OCI-LY7 (cell line): ENCODE results near the gene PEX11G.

Experiments used
- EZH2phosphoT487 ChIP-seq: fragments of 200-600 bp; sonication (generic); IDR thresholded peaks from 2 replicates; pipeline ENCODE4 v1.6.1; 2018; ENCODE audit warnings: low read depth, borderline replicate concordance, mild to moderate bottlenecking, mixed run types, antibody characterized with exemption, low read length, moderate library complexity, mixed read lengths
- TF ChIP-seq, protein P1 (sequence below): fragments of 200-600 bp; sonication (generic); conservative IDR thresholded peaks from 2 replicates; pipeline ENCODE4 v1.5.1; 2014; ENCODE audit warnings: mild to moderate bottlenecking, antibody characterized with exemption, low read length, moderate library complexity, mixed read lengths

DNA sequence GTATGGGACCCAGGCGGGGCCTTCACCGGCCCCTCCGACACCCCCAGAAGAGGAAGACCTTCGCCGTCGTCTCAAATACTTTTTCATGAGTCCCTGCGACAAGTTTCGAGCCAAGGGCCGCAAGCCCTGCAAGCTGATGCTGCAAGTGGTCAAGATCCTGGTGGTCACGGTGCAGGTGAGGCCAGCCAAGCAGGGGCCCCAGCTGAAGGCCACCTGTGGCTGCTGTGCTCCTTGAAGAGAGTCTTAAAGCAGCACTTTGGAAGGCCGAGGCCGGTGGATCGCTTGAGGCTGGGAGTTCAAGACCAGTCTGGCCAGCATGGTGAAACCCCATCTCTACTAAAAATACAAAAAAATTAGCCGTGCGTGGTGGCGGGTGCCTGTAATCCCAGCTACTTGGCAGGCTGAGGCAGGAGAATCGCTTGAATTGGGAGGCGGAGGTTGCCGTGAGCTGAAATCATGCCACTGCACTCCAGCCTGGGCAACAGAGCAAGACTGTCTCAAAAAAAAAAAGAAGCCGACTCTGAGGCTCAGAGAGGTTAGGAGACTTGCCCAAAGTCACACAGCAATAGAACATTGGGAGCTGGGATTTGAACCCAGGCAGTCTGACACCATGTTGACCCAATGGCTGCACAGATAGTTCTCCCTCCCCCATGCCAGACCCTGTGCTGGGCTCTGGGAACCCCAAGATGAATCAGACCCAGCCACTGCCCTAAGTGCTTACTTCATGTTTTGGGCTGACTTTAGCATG is 36.3 kb upstream of the PEX11G start:
- TF ChIP-seq, protein P1, sequence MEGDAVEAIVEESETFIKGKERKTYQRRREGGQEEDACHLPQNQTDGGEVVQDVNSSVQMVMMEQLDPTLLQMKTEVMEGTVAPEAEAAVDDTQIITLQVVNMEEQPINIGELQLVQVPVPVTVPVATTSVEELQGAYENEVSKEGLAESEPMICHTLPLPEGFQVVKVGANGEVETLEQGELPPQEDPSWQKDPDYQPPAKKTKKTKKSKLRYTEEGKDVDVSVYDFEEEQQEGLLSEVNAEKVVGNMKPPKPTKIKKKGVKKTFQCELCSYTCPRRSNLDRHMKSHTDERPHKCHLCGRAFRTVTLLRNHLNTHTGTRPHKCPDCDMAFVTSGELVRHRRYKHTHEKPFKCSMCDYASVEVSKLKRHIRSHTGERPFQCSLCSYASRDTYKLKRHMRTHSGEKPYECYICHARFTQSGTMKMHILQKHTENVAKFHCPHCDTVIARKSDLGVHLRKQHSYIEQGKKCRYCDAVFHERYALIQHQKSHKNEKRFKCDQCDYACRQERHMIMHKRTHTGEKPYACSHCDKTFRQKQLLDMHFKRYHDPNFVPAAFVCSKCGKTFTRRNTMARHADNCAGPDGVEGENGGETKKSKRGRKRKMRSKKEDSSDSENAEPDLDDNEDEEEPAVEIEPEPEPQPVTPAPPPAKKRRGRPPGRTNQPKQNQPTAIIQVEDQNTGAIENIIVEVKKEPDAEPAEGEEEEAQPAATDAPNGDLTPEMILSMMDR, result no peak
- no peak for TF ChIP-seq EZH2phosphoT487
